IMR-90 (cell line): Measurements from ENCODE around the gene MAN1A2.

Experiments
- CEBPB ChIP-seq: IDR thresholded peaks from 2 replicates; pipeline ENCODE4 v1.6.1; 2012; ENCODE audit warnings: low read depth, low read length, improper control_type of control experiment
- CHD1 ChIP-seq: IDR thresholded peaks from 2 replicates; pipeline ENCODE4 v1.6.1; 2012; ENCODE audit warnings: low read depth, low read length, improper control_type of control experiment
- FOS ChIP-seq: fragments of 150-350 bp; IDR thresholded peaks from 2 replicates; pipeline ENCODE4 v1.6.1; 2016; ENCODE audit warnings: low read depth, low read length
- MXI1 ChIP-seq: IDR thresholded peaks from 2 replicates; pipeline ENCODE4 v1.6.1; 2012; ENCODE audit warnings: low read depth, mild to moderate bottlenecking, low read length, moderate library complexity, borderline replicate concordance
- POLR2A ChIP-seq: IDR thresholded peaks from 2 replicates; pipeline ENCODE4 v1.6.1; 2012; ENCODE audit warnings: mild to moderate bottlenecking, low read depth, low read length
- RAD21 ChIP-seq: IDR thresholded peaks from 2 replicates; pipeline ENCODE4 v1.6.1; 2012; ENCODE audit warnings: low read length, improper control_type of control experiment
- RFX5 ChIP-seq: IDR thresholded peaks from 2 replicates; pipeline ENCODE4 v1.8.0; 2012; ENCODE audit warnings: low read depth, mild to moderate bottlenecking, low read length, moderate library complexity
- SMC3 ChIP-seq: fragments of 150-350 bp; IDR thresholded peaks from 2 replicates; pipeline ENCODE4 v1.6.1; 2016; ENCODE audit warnings: low read depth, mild to moderate bottlenecking, antibody characterized with exemption, low read length, moderate library complexity
- TF ChIP-seq, protein P1 (sequence below): conservative IDR thresholded peaks from 2 replicates; pipeline ENCODE4 v1.5.1; 2012; ENCODE audit warnings: mild to moderate bottlenecking, low read depth, low read length, improper control_type of control experiment
- TF ChIP-seq, protein P2 (sequence below): fragments of 150-350 bp; IDR thresholded peaks from 2 replicates; pipeline ENCODE4 v1.6.1; 2017; ENCODE audit warnings: mild to moderate bottlenecking, antibody characterized with exemption, low read length, low read depth

DNA sequence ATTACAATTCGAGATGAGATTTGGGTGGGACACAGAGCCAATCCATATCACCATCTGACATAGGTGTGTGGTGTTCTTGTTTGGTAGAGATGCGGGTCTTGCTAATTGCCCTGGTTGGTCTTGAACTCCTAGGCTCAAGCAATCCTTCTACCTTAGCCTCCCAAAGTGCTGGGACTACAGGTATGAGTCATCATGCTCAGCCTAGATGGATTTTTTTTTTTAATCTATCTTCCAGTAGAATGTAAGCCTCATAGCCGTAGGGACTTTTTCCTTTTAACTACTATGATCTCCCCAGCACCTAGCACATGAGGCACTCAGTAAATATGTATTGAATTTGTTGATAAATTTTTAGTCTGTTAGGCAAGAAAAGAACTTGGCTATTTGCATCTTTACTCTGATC is 144.0 kb downstream of the MAN1A2 start:
- TF ChIP-seq, protein P1, sequence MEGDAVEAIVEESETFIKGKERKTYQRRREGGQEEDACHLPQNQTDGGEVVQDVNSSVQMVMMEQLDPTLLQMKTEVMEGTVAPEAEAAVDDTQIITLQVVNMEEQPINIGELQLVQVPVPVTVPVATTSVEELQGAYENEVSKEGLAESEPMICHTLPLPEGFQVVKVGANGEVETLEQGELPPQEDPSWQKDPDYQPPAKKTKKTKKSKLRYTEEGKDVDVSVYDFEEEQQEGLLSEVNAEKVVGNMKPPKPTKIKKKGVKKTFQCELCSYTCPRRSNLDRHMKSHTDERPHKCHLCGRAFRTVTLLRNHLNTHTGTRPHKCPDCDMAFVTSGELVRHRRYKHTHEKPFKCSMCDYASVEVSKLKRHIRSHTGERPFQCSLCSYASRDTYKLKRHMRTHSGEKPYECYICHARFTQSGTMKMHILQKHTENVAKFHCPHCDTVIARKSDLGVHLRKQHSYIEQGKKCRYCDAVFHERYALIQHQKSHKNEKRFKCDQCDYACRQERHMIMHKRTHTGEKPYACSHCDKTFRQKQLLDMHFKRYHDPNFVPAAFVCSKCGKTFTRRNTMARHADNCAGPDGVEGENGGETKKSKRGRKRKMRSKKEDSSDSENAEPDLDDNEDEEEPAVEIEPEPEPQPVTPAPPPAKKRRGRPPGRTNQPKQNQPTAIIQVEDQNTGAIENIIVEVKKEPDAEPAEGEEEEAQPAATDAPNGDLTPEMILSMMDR: no peak
- TF ChIP-seq RAD21 (no peak), CEBPB (no peak), POLR2A (no peak), SMC3 (no peak), RFX5 (no peak), FOS (0 out of 2 replicates have a peak, but pooled peaks have one; percentile 20), MXI1 (no peak), CHD1 (no peak)
- TF ChIP-seq, protein P2, sequence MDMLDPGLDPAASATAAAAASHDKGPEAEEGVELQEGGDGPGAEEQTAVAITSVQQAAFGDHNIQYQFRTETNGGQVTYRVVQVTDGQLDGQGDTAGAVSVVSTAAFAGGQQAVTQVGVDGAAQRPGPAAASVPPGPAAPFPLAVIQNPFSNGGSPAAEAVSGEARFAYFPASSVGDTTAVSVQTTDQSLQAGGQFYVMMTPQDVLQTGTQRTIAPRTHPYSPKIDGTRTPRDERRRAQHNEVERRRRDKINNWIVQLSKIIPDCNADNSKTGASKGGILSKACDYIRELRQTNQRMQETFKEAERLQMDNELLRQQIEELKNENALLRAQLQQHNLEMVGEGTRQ: no peak
